ENCODE results near the gene HORMAD2. TPM values are rescaled to one million over a fixed set of nuclear protein-coding genes. Genes with fewer than 3 reads are reported as not detected.

HORMAD2 gene
- total RNA-seq, 3 donors from 2014 or later: not detected

GRCh38 chr22:30226192-30226832, 146.0 kb downstream of the HORMAD2 start:
- peak in 1 of 2 donors; percentile 62 for DNase-seq (ENCODE audit: low spot score in 2 of 2)
- no peak overlapping the region for H3K4me3 ChIP-seq
- H3K9me3 ChIP-seq: no peaks in the 10 kb centered on the region
- no peaks in the 10 kb centered on the region for H3K27me3 ChIP-seq
- H3K27ac ChIP-seq: peak overlapping the region; percentile 30 to 49
- H3K4me1 ChIP-seq: no peaks in the 10 kb centered on the region
- H3K36me3 ChIP-seq: no peaks in the 10 kb centered on the region
- no peak for TF ChIP-seq CTCF (IDR thresholded peaks at IDR 0.05)
- peak in 1 of 3 donors; percentile 35 for TF ChIP-seq POLR2AphosphoS5 (IDR thresholded peaks at IDR 0.05)
- intact Hi-C loops (cut with DNase I; ENCODE audit: low total_unique reads): loop anchor here (2.0 kb wide), 1 partner anchor 48 kb away; no protein-coding TSS in a partner anchor

Other genes starting within 250 kb of the HORMAD2 start
- gene ASCC2, start 242.2 kb upstream of the HORMAD2 start, total RNA-seq: 10 to 100 TPM; 37.0 to 60.3 (median 45.8) TPM
- 10 to 100 TPM; 57.0 to 90.0 (median 67.2) TPM for gene MTMR3, start 197.3 kb upstream of the HORMAD2 start, total RNA-seq
- gene LIF, start 166.3 kb downstream of the HORMAD2 start, total RNA-seq: 1 to 10 TPM; 1.4 to 9.5 (median 1.6) TPM
- 1 to 10 TPM; 1.3 to 2.5 (median 1.3) TPM for gene OSM, start 186.4 kb downstream of the HORMAD2 start, total RNA-seq
- gene CASTOR1, start 209.0 kb downstream of the HORMAD2 start, total RNA-seq: 10 to 100 TPM; 15.5 to 26.6 (median 20.6) TPM
- 10 to 100 TPM; 25.0 to 50.1 (median 32.4) TPM for gene TBC1D10A, start 246.5 kb downstream of the HORMAD2 start, total RNA-seq